ENCODE measurements around the gene UBA7. TPM values are rescaled to one million over a fixed set of nuclear protein-coding genes. Genes with fewer than 3 reads are reported as not detected.
"Not testable (repeated sequence)": the region's sequence is repeated elsewhere in the genome, so short reads cannot be mapped to it uniquely, and the experiment has no call there.

The UBA7 gene
- total RNA-seq, 2 experiments from 2014 or later = 85.6 to 86.4 TPM

GRCh38 chr3:49839193-49839809 lies 25.5 kb upstream of the UBA7 start:
- intact Hi-C loops (cut with micrococcal nuclease) = loop anchor here (1.0 to 5.0 kb wide), 3 partner anchors 37 to 136 kb away; partner anchors contain the start of gene IP6K1
- peaks cover 1% of the 10 kb centered on the region for H3K4me1 Mint-ChIP-seq (ENCODE audit: low read depth)
- peak; percentile 85 for DNase-seq
- H3K9me3 Mint-ChIP-seq = no peaks in the 10 kb centered on the region
- H3K27me3 Mint-ChIP-seq = no peaks in the 10 kb centered on the region
- no peak overlapping the region for H3K4me3 Mint-ChIP-seq
- peaks cover 14% of the 10 kb centered on the region for H3K36me3 Mint-ChIP-seq
- no peak overlapping the region for H3K27ac Mint-ChIP-seq
- ChIA-PET CTCF (interaction anchor here (0.5 to 4.5 kb wide), 49 partner anchors 9 to 452 kb away, joined by 3 to 159 read pairs (median 4); partner anchors contain the start of genes AMIGO3, GMPPB, INKA1 and IP6K1), POLR2A (interaction anchor here (1.1 to 2.4 kb wide), 2 partner anchors 36 to 38 kb away, joined by 3 to 9 read pairs; partner anchors contain the start of gene INKA1)

GRCh38 chr3:49831341-49831740 lies 17.6 kb upstream of the UBA7 start:
- H3K27me3 Mint-ChIP-seq = no peaks in the 10 kb centered on the region
- DNase-seq = no peak
- H3K4me3 Mint-ChIP-seq = no peak overlapping the region
- H3K4me1 Mint-ChIP-seq (ENCODE audit: low read depth) = no peaks in the 10 kb centered on the region
- H3K9me3 Mint-ChIP-seq = no peaks in the 10 kb centered on the region
- H3K36me3 Mint-ChIP-seq = peaks cover 35% of the 10 kb centered on the region
- no peak overlapping the region for H3K27ac Mint-ChIP-seq
- intact Hi-C loops (cut with micrococcal nuclease) = no loop called here
- CTCF ChIA-PET = interaction anchor here (0.8 to 2.1 kb wide), 2 partner anchors 8 to 30 kb away, joined by 3 to 13 read pairs; no protein-coding TSS in a partner anchor
- POLR2A ChIA-PET = interaction anchor here (1.2 kb wide), 1 partner anchor 31 kb away, joined by 3 read pairs; no protein-coding TSS in a partner anchor

GRCh38 chr3:49826016-49826415 lies 12.3 kb upstream of the UBA7 start:
- H3K36me3 Mint-ChIP-seq = peaks cover 13% of the 10 kb centered on the region
- H3K4me3 Mint-ChIP-seq = no peak overlapping the region
- DNase-seq = no peak
- H3K27me3 Mint-ChIP-seq = no peaks in the 10 kb centered on the region
- CTCF ChIA-PET = interaction anchor here (1.5 to 1.9 kb wide), 2 partner anchors 13 to 23 kb away, joined by 4 to 12 read pairs; partner anchors contain the start of gene INKA1
- intact Hi-C loops (cut with micrococcal nuclease) = no loop called here
- no peak overlapping the region for H3K27ac Mint-ChIP-seq
- POLR2A ChIA-PET = no interaction called here
- no peaks in the 10 kb centered on the region for H3K9me3 Mint-ChIP-seq
- H3K4me1 Mint-ChIP-seq (ENCODE audit: low read depth) = no peaks in the 10 kb centered on the region

- POLR2A ChIA-PET; intact Hi-C loops (cut with micrococcal nuclease); H3K9me3 Mint-ChIP-seq; H3K36me3 Mint-ChIP-seq; H3K27ac Mint-ChIP-seq; H3K4me1 Mint-ChIP-seq (ENCODE audit: low read depth); H3K27me3 Mint-ChIP-seq; DNase-seq; H3K4me3 Mint-ChIP-seq: not testable (repeated sequence)
- CTCF ChIA-PET = interaction anchor here (1.5 kb wide), 1 partner anchor 16 kb away, joined by 4 read pairs; no protein-coding TSS in a partner anchor
Observed at GRCh38 chr3:49823131-49823530, 9.4 kb upstream of the UBA7 start.

- peak overlapping the region; percentile 90 for H3K27ac Mint-ChIP-seq
- CTCF ChIA-PET = interaction anchor here (1.7 to 4.5 kb wide), 3 partner anchors 8 to 26 kb away, joined by 8 to 28 read pairs (median 15); partner anchors contain the start of gene INKA1
- POLR2A ChIA-PET = interaction anchor here (0.8 to 2.1 kb wide), 3 partner anchors 9 to 127 kb away, joined by 3 to 17 read pairs (median 3); partner anchors contain the start of genes GMPPB, INKA1 and RBM6
- intact Hi-C loops (cut with micrococcal nuclease) = loop anchor here (1.0 kb wide), 1 partner anchor 10 kb away; the partner anchor contains the start of gene INKA1
- H3K9me3 Mint-ChIP-seq = no peaks in the 10 kb centered on the region
- H3K4me1 Mint-ChIP-seq (ENCODE audit: low read depth) = peaks cover 31% of the 10 kb centered on the region
- H3K36me3 Mint-ChIP-seq = no peaks in the 10 kb centered on the region
- no peaks in the 10 kb centered on the region for H3K27me3 Mint-ChIP-seq
- H3K4me3 Mint-ChIP-seq = peak overlapping the region; percentile 93
- no peak for DNase-seq
Observed at GRCh38 chr3:49812916-49813496, 747 bp downstream of the UBA7 start.

- Mint-ChIP-seq H3K4me1 (ENCODE audit: low read depth) (peaks cover 46% of the 10 kb centered on the region), H3K27ac (peak overlapping the region; percentile 33), H3K9me3 (no peaks in the 10 kb centered on the region), H3K4me3 (no peak overlapping the region), H3K27me3 (peaks cover under 1% of the 10 kb centered on the region), H3K36me3 (no peaks in the 10 kb centered on the region)
- POLR2A ChIA-PET = interaction anchor here (1.3 to 1.6 kb wide), 2 partner anchors 21 to 83 kb away, joined by 4 read pairs; partner anchors contain the start of genes GMPPB and IP6K1
- intact Hi-C loops (cut with micrococcal nuclease) = no loop called here
- no peak for DNase-seq
- CTCF ChIA-PET = interaction anchor here (1.2 to 9.3 kb wide), 2 partner anchors 30 to 99 kb away, joined by 4 to 159 read pairs; no protein-coding TSS in a partner anchor
Observed at GRCh38 chr3:49807431-49808114, 6.2 kb downstream of the UBA7 start.

- ChIA-PET POLR2A (interaction anchor here (1.3 to 1.6 kb wide), 2 partner anchors 20 to 82 kb away, joined by 4 read pairs; partner anchors contain the start of genes GMPPB and IP6K1), CTCF (interaction anchor here (9.3 kb wide), 1 partner anchor 31 kb away, joined by 159 read pairs; no protein-coding TSS in a partner anchor)
- H3K27ac Mint-ChIP-seq = peak overlapping the region; percentile 38
- H3K36me3 Mint-ChIP-seq = no peaks in the 10 kb centered on the region
- peaks cover 44% of the 10 kb centered on the region for H3K4me1 Mint-ChIP-seq (ENCODE audit: low read depth)
- no peak overlapping the region for H3K4me3 Mint-ChIP-seq
- peaks cover 4% of the 10 kb centered on the region for H3K27me3 Mint-ChIP-seq
- DNase-seq = no peak
- intact Hi-C loops (cut with micrococcal nuclease) = no loop called here
- H3K9me3 Mint-ChIP-seq = no peaks in the 10 kb centered on the region
Observed at GRCh38 chr3:49806850-49807249, 6.9 kb downstream of the UBA7 start.

- Mint-ChIP-seq H3K27me3 (peaks cover 8% of the 10 kb centered on the region), H3K9me3 (no peaks in the 10 kb centered on the region), H3K4me1 (ENCODE audit: low read depth) (peaks cover 43% of the 10 kb centered on the region), H3K4me3 (no peak overlapping the region), H3K27ac (peak overlapping the region; percentile 38), H3K36me3 (no peaks in the 10 kb centered on the region)
- intact Hi-C loops (cut with micrococcal nuclease) = no loop called here
- POLR2A ChIA-PET = interaction anchor here (0.8 to 1.3 kb wide), 2 partner anchors 20 to 87 kb away, joined by 3 to 4 read pairs; partner anchors contain the start of gene IP6K1
- CTCF ChIA-PET = interaction anchor here (1.6 to 9.3 kb wide), 2 partner anchors 8 to 32 kb away, joined by 8 to 159 read pairs; partner anchors contain the start of gene UBA7
- DNase-seq = peak; percentile 61
Observed at GRCh38 chr3:49805897-49806701, 7.7 kb downstream of the UBA7 start.

- H3K9me3 Mint-ChIP-seq = no peaks in the 10 kb centered on the region
- no peaks in the 10 kb centered on the region for H3K36me3 Mint-ChIP-seq
- peak overlapping the region; percentile 25 for H3K27ac Mint-ChIP-seq
- H3K4me3 Mint-ChIP-seq = no peak overlapping the region
- peaks cover 8% of the 10 kb centered on the region for H3K27me3 Mint-ChIP-seq
- POLR2A ChIA-PET = interaction anchor here (0.6 to 0.8 kb wide), 2 partner anchors 87 to 202 kb away, joined by 3 read pairs; no protein-coding TSS in a partner anchor
- CTCF ChIA-PET = interaction anchor here (1.6 to 9.3 kb wide), 3 partner anchors 8 to 33 kb away, joined by 8 to 159 read pairs (median 34); partner anchors contain the start of genes IP6K1 and UBA7
- DNase-seq = no peak
- intact Hi-C loops (cut with micrococcal nuclease) = no loop called here
- H3K4me1 Mint-ChIP-seq (ENCODE audit: low read depth) = peaks cover 43% of the 10 kb centered on the region
Observed at GRCh38 chr3:49805367-49805782, 8.4 kb downstream of the UBA7 start.

GRCh38 chr3:49804141-49805041 lies 9.4 kb downstream of the UBA7 start:
- CTCF ChIA-PET = interaction anchor here (1.0 to 9.3 kb wide), 8 partner anchors 9 to 264 kb away, joined by 3 to 159 read pairs (median 20); partner anchors contain the start of genes IP6K1, MON1A and UBA7
- H3K4me1 Mint-ChIP-seq (ENCODE audit: low read depth) = peaks cover 43% of the 10 kb centered on the region
- POLR2A ChIA-PET = interaction anchor here (2.1 to 2.5 kb wide), 2 partner anchors 9 to 34 kb away, joined by 9 to 17 read pairs; partner anchors contain the start of gene UBA7
- no peak for DNase-seq
- H3K36me3 Mint-ChIP-seq = no peaks in the 10 kb centered on the region
- peaks cover 8% of the 10 kb centered on the region for H3K27me3 Mint-ChIP-seq
- intact Hi-C loops (cut with micrococcal nuclease) = no loop called here
- H3K9me3 Mint-ChIP-seq = no peaks in the 10 kb centered on the region
- peak overlapping the region; percentile 88 for H3K4me3 Mint-ChIP-seq
- H3K27ac Mint-ChIP-seq = no peak overlapping the region

Data from activated CD4-positive, alpha-beta memory T cell treated with anti-CD3 and anti-CD28 coated beads for 36 hours (primary cell).